H9 (cell line): Measurements from ENCODE around the gene PITPNB. TPM values are rescaled to one million over a fixed set of nuclear protein-coding genes. Genes with fewer than 3 reads are reported as not detected.

Experiments used
- DNase-seq: peaks from one replicate; pipeline ENCODE4 v3.0.0-alpha.2; 2017
- H2AFZ ChIP-seq: one replicate; pipeline ENCODE4 v1.6.1; 2013; ENCODE audit warnings: mild to moderate bottlenecking, low read length, control low read depth, moderate library complexity
- H2AK5ac ChIP-seq: 2 replicates; pipeline ENCODE4 v1.6.1; 2013; ENCODE audit warnings: low read length, control low read depth, mixed read lengths; ENCODE audit not compliant: insufficient read length
- H2BK120ac ChIP-seq: one replicate; pipeline ENCODE4 v1.6.1; 2013; ENCODE audit warnings: low read depth, mild to moderate bottlenecking, low read length, control low read depth, inconsistent platforms; ENCODE audit not compliant: poor library complexity, severe bottlenecking
- H2BK12ac ChIP-seq: 2 replicates; pipeline ENCODE4 v1.6.1; 2013; ENCODE audit warnings: low read length, control low read depth, mixed read lengths, low read depth; ENCODE audit not compliant: insufficient read length
- H2BK15ac ChIP-seq: 2 replicates; pipeline ENCODE4 v1.6.1; 2013; ENCODE audit warnings: low read depth, low read length, control low read depth
- H2BK20ac ChIP-seq: one replicate; pipeline ENCODE4 v1.6.1; 2013; ENCODE audit warnings: low read depth, mild to moderate bottlenecking, low read length, control low read depth, inconsistent platforms; ENCODE audit not compliant: poor library complexity, severe bottlenecking
- H2BK5ac ChIP-seq: 2 replicates; pipeline ENCODE4 v1.6.1; 2013; ENCODE audit warnings: low read length, control low read depth, mixed read lengths; ENCODE audit not compliant: insufficient read length
- H3K14ac ChIP-seq: 2 replicates; pipeline ENCODE4 v1.6.1; 2013; ENCODE audit warnings: low read length, control low read depth; ENCODE audit not compliant: insufficient read depth
- H3K18ac ChIP-seq: 2 replicates; pipeline ENCODE4 v1.6.1; 2013; ENCODE audit warnings: low read depth, mild to moderate bottlenecking, mixed read lengths, low read length, control low read depth; ENCODE audit not compliant: insufficient read length
- H3K23ac ChIP-seq: 2 replicates; pipeline ENCODE4 v1.6.1; 2013; ENCODE audit warnings: low read length, control low read depth, mixed read lengths, low read depth; ENCODE audit not compliant: insufficient read length
- H3K23me2 ChIP-seq: 2 replicates; pipeline ENCODE4 v1.6.1; 2013; ENCODE audit warnings: low read depth, mild to moderate bottlenecking, mixed read lengths, low read length, control low read depth; ENCODE audit not compliant: insufficient read length, poor library complexity, severe bottlenecking
- H3K27ac ChIP-seq: 2 replicates; pipeline ENCODE4 v1.5.1; 2013; ENCODE audit warnings: low read length, control low read depth, mixed read lengths, low read depth; ENCODE audit not compliant: insufficient read length
- H3K27me3 ChIP-seq: 2 replicates; pipeline ENCODE4 v1.6.1; 2013; ENCODE audit warnings: low read length, control low read depth, inconsistent platforms; ENCODE audit not compliant: insufficient read depth
- H3K4ac ChIP-seq: 2 replicates; pipeline ENCODE4 v1.6.1; 2013; ENCODE audit warnings: low read depth, mild to moderate bottlenecking, control low read depth, inconsistent platforms, low read length, moderate library complexity
- H3K4me1 ChIP-seq: 2 replicates; pipeline ENCODE4 v1.6.1; 2013; ENCODE audit warnings: low read length, control low read depth, inconsistent platforms; ENCODE audit not compliant: insufficient read depth
- H3K4me2 ChIP-seq: 2 replicates; pipeline ENCODE4 v1.6.1; 2013; ENCODE audit warnings: low read length, control low read depth, mixed read lengths; ENCODE audit not compliant: insufficient read length, insufficient read depth
- H3K56ac ChIP-seq: 2 replicates; pipeline ENCODE4 v1.6.1; 2013; ENCODE audit warnings: low read depth, mild to moderate bottlenecking, mixed read lengths, low read length, control low read depth; ENCODE audit not compliant: insufficient read length
- H3K79me1 ChIP-seq: 2 replicates; pipeline ENCODE4 v1.6.1; 2013; ENCODE audit warnings: low read depth, mild to moderate bottlenecking, moderate library complexity, low read length, control low read depth, inconsistent platforms; ENCODE audit not compliant: insufficient read depth, poor library complexity, severe bottlenecking
- H3K79me2 ChIP-seq: 2 replicates; pipeline ENCODE4 v1.6.1; 2013; ENCODE audit warnings: low read length, control low read depth, inconsistent platforms; ENCODE audit not compliant: insufficient read depth
- H3K9ac ChIP-seq: 2 replicates; pipeline ENCODE4 v1.6.1; 2013; ENCODE audit warnings: low read length, control low read depth, mixed read lengths; ENCODE audit not compliant: insufficient read length; ENCODE audit errors: extremely low read depth
- H3K9me3 ChIP-seq: one replicate; pipeline ENCODE4 v1.6.1; 2013; ENCODE audit warnings: low read depth, low read length, inconsistent platforms; ENCODE audit not compliant: control insufficient read depth
- H3T11ph ChIP-seq: one replicate; pipeline ENCODE4 v1.6.1; 2013; ENCODE audit warnings: mild to moderate bottlenecking, low read length, control low read depth, inconsistent platforms
- H4K20me1 ChIP-seq: one replicate; pipeline ENCODE4 v1.6.1; 2013; ENCODE audit not compliant: control insufficient read depth, insufficient read length, insufficient read depth
- H4K5ac ChIP-seq: 2 replicates; pipeline ENCODE4 v1.6.1; 2013; ENCODE audit warnings: low read depth, mild to moderate bottlenecking, mixed read lengths, low read length, control low read depth; ENCODE audit not compliant: insufficient read length
- H4K8ac ChIP-seq: replicated peaks from 2 replicates; pipeline ENCODE4 v1.6.1; 2013; ENCODE audit warnings: low read length, control low read depth, mixed read lengths, low read depth; ENCODE audit not compliant: insufficient read length
- H4K91ac ChIP-seq: 2 replicates; pipeline ENCODE4 v1.6.1; 2013; ENCODE audit warnings: low read depth, mild to moderate bottlenecking, moderate library complexity, mixed read lengths, low read length, control low read depth; ENCODE audit not compliant: insufficient read length
- H3K27ac Mint-ChIP-seq, 3 experiments: 2 replicates in 2 of 3; 3 replicates in 1 of 3; pipeline ENCODE4 v1.8.0; 2020 to 2021; ENCODE audit warnings: mixed read lengths in 3 of 3, mild to moderate bottlenecking in 1 of 3, moderate library complexity in 1 of 3
- H3K27me3 Mint-ChIP-seq: 2 replicates; pipeline ENCODE4 v1.8.0; 2021; ENCODE audit warnings: low read depth, mild to moderate bottlenecking, moderate library complexity, mixed read lengths
- H3K36me3 Mint-ChIP-seq, 3 experiments: 2 replicates in 2 of 3; 3 replicates in 1 of 3; pipeline ENCODE4 v1.8.0; 2020 to 2021; ENCODE audit warnings: low read depth in 3 of 3, mixed read lengths in 3 of 3; ENCODE audit not compliant: insufficient read depth in 1 of 3
- H3K4me1 Mint-ChIP-seq, 2 experiments: 2 replicates each; pipeline ENCODE4 v1.8.0; 2020; ENCODE audit warnings: mixed read lengths in 2 of 2
- H3K4me3 Mint-ChIP-seq, 2 experiments: 2 replicates in 1 of 2; 3 replicates in 1 of 2; pipeline ENCODE4 v1.8.0; 2020 to 2021; ENCODE audit warnings: mild to moderate bottlenecking in 2 of 2, mixed read lengths in 2 of 2, moderate library complexity in 1 of 2
- H3K9me3 Mint-ChIP-seq, 2 experiments: 2 replicates in 1 of 2; 3 replicates in 1 of 2; pipeline ENCODE4 v1.8.0; 2020; ENCODE audit warnings: mild to moderate bottlenecking in 2 of 2, mixed read lengths in 2 of 2, moderate library complexity in 1 of 2
- CTCF ChIP-seq: fragments of 200-600 bp; sonication (generic); conservative IDR thresholded peaks from 3 replicates; pipeline ENCODE4 v1.8.0; 2021; ENCODE audit warnings: antibody characterized with exemption, mild to moderate bottlenecking
- WGBS: extraction: QIAGEN DNeasy Blood & Tissue Kit; methylation state at CpG from one replicate; pipeline ENCODE4 v1.1.7; 2013; ENCODE audit warnings: missing lambda C conversion rate, low lambda C conversion rate, mixed read lengths; ENCODE audit not compliant: insufficient read length; ENCODE audit errors: extremely low coverage; 5-methylcytosine and 5-hydroxymethylcytosine counted together
- total RNA-seq: library from RNA; stranded (reverse); gene quantifications from 2 replicates; pipeline ENCODE4 v1.2.1, GENCODE V29; 2021

PITPNB gene
- total RNA-seq, 1 experiment from 2014 or later = 106 TPM

GRCh38 chr22:27848005-27848404, 71.1 kb downstream of the PITPNB start:
- TF ChIP-seq CTCF = no peak
- Histone ChIP-seq H4K20me1 (no peaks in the 10 kb centered on the region), H2BK120ac (no peak overlapping the region), H2BK20ac (no peak overlapping the region), H3K27ac (no peak overlapping the region), H2BK15ac (no peak overlapping the region), H4K91ac (no peak overlapping the region), H3K14ac (no peak overlapping the region), H3K79me2 (no peaks in the 10 kb centered on the region), H3T11ph (no peak overlapping the region), H3K4ac (no peak overlapping the region), H3K56ac (no peak overlapping the region), H3K9me3 (no peaks in the 10 kb centered on the region), H4K8ac (no peak overlapping the region), H3K79me1 (no peaks in the 10 kb centered on the region), H3K18ac (peak overlapping the region; percentile 27), H3K23ac (no peak overlapping the region), H3K23me2 (no peaks in the 10 kb centered on the region), H3K4me1 (peaks cover 21% of the 10 kb centered on the region), H2BK12ac (no peak overlapping the region), H2AK5ac (no peak overlapping the region), H2BK5ac (no peak overlapping the region), H3K4me2 (no peak overlapping the region), H4K5ac (no peak overlapping the region), H3K27me3 (no peaks in the 10 kb centered on the region), H3K9ac (no peak overlapping the region), H2AFZ (no peak overlapping the region)
- no peak for DNase-seq
- Mint-ChIP-seq H3K27ac (no peak overlapping the region; a peak in 1 of 7 replicates), H3K27me3 (no peaks in the 10 kb centered on the region), H3K4me3 (no peak overlapping the region), H3K9me3 (no peaks in the 10 kb centered on the region), H3K36me3 (peaks cover 9 to 29% (median 23%) of the 10 kb centered on the region in 3 experiments; a peak in 6 of 7 replicates), H3K4me1 (peaks cover 39 to 44% of the 10 kb centered on the region in 2 experiments)
- WGBS = no CpG with 5 or more reads among the region's 1 CpG
